Mesothelial cell of epicardium (in vitro differentiated cells): ENCODE measurements around the gene TNNI3K. TPM values are rescaled to one million over a fixed set of nuclear protein-coding genes. Genes with fewer than 3 reads are reported as not detected.

Experiments
- DNase-seq, 2 experiments: peaks; one replicate each; pipeline ENCODE4 v3.0.0; 2021; ENCODE audit warnings: low spot score in 2 of 2; ENCODE audit not compliant: unreplicated experiment in 2 of 2
- H3K27ac Mint-ChIP-seq: 2 replicates; pipeline ENCODE4 v1.8.0; 2021; ENCODE audit warnings: mixed read lengths
- H3K27me3 Mint-ChIP-seq: 2 replicates; pipeline ENCODE4 v1.8.0; 2021; ENCODE audit warnings: low read depth, mixed read lengths
- H3K36me3 Mint-ChIP-seq: 2 replicates; pipeline ENCODE4 v1.8.0; 2021; ENCODE audit warnings: mixed read lengths
- H3K4me1 Mint-ChIP-seq: 2 replicates; pipeline ENCODE4 v1.8.0; 2021; ENCODE audit warnings: mixed read lengths
- H3K4me3 Mint-ChIP-seq: 2 replicates; pipeline ENCODE4 v1.8.0; 2021; ENCODE audit warnings: mild to moderate bottlenecking, moderate library complexity, mixed read lengths
- H3K9me3 Mint-ChIP-seq: 2 replicates; pipeline ENCODE4 v1.8.0; 2021; ENCODE audit warnings: mixed read lengths
- CTCF ChIP-seq: fragments of 200-600 bp; sonication (generic); IDR thresholded peaks from one replicate; pipeline ENCODE4 v1.5.0; 2021; ENCODE audit warnings: antibody characterized with exemption; ENCODE audit not compliant: unreplicated experiment
- total RNA-seq: library from RNA; stranded (reverse); gene quantifications from 3 replicates; pipeline ENCODE4 v1.2.1, GENCODE V29; 2021

Gene TNNI3K
- total RNA-seq, 1 donor from 2014 or later = 1.5 TPM

- no peak overlapping the region for H3K4me3 Mint-ChIP-seq
- no peak overlapping the region for H3K27ac Mint-ChIP-seq
- peaks cover 14% of the 10 kb centered on the region for H3K4me1 Mint-ChIP-seq
- H3K36me3 Mint-ChIP-seq = no peaks in the 10 kb centered on the region
- TF ChIP-seq CTCF = no peak
- DNase-seq = no peak
- peaks cover 17% of the 10 kb centered on the region for H3K27me3 Mint-ChIP-seq
- H3K9me3 Mint-ChIP-seq = no peaks in the 10 kb centered on the region
Observed at GRCh38 chr1:74431531-74431930, 196.3 kb downstream of the TNNI3K start.

GRCh38 chr1:74432325-74432724, 197.1 kb downstream of the TNNI3K start:
- Mint-ChIP-seq H3K4me1 (peaks cover 12% of the 10 kb centered on the region), H3K36me3 (no peaks in the 10 kb centered on the region), H3K9me3 (no peaks in the 10 kb centered on the region), H3K27me3 (peaks cover 21% of the 10 kb centered on the region), H3K4me3 (no peak overlapping the region), H3K27ac (no peak overlapping the region)
- no peak for DNase-seq
- no peak for TF ChIP-seq CTCF

GRCh38 chr1:74434321-74434720, 199.1 kb downstream of the TNNI3K start:
- Mint-ChIP-seq H3K27ac (no peak overlapping the region), H3K36me3 (no peaks in the 10 kb centered on the region), H3K27me3 (peaks cover 19% of the 10 kb centered on the region), H3K4me1 (peaks cover 12% of the 10 kb centered on the region), H3K4me3 (no peak overlapping the region), H3K9me3 (no peaks in the 10 kb centered on the region)
- DNase-seq = no peak
- TF ChIP-seq CTCF = no peak

- peaks cover 13% of the 10 kb centered on the region for H3K27me3 Mint-ChIP-seq
- no peaks in the 10 kb centered on the region for H3K9me3 Mint-ChIP-seq
- DNase-seq = no peak
- no peak overlapping the region for H3K27ac Mint-ChIP-seq
- H3K4me1 Mint-ChIP-seq = peaks cover 12% of the 10 kb centered on the region
- H3K4me3 Mint-ChIP-seq = no peak overlapping the region
- H3K36me3 Mint-ChIP-seq = no peaks in the 10 kb centered on the region
- no peak for TF ChIP-seq CTCF
Observed at GRCh38 chr1:74436078-74436477, 200.9 kb downstream of the TNNI3K start.

- Mint-ChIP-seq H3K4me1 (peaks cover 10% of the 10 kb centered on the region), H3K36me3 (no peaks in the 10 kb centered on the region), H3K4me3 (no peak overlapping the region), H3K27ac (no peak overlapping the region), H3K27me3 (peaks cover 8% of the 10 kb centered on the region), H3K9me3 (no peaks in the 10 kb centered on the region)
- no peak for DNase-seq
- TF ChIP-seq CTCF = no peak
Observed at GRCh38 chr1:74437035-74437434, 201.8 kb downstream of the TNNI3K start.

GRCh38 chr1:74452035-74452434, 216.8 kb downstream of the TNNI3K start:
- Mint-ChIP-seq H3K36me3 (no peaks in the 10 kb centered on the region), H3K4me1 (no peaks in the 10 kb centered on the region)
- no peak for TF ChIP-seq CTCF

More at GRCh38 chr1:74452035-74452434, 216.8 kb downstream of the TNNI3K start:
- no peak for DNase-seq
- peaks cover 5% of the 10 kb centered on the region for H3K9me3 Mint-ChIP-seq
- no peak overlapping the region for H3K4me3 Mint-ChIP-seq
- H3K27me3 Mint-ChIP-seq = no peaks in the 10 kb centered on the region
- H3K27ac Mint-ChIP-seq = no peak overlapping the region
